ENCODE measurements around the gene MARCHF3.

DNA sequence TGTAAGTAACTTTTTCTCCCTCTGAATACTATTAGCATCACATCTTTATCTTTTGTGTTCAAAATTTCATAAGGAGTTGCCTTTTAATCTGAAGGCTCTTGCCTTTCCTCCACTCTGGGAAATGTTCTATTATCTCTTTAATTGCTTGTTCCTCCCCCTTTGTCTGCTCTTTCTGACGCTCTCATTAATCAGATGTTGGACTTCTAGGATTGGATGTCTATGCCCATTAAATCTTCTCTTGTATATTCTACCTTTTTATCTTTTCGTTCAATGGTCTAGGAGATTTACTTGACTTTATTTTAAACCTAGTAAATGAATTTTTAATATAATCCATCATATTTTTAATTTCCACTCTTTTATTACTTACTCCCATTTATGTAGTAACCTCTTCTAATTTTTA is 76.7 kb downstream of the MARCHF3 start:
- TF ChIP-seq ZNF302 (CRISPR knock-in tag; IDR thresholded peaks at IDR 0.05): no peak
- TF ChIP-seq SMC3 (IDR thresholded peaks at IDR 0.05): no peak
- TF ChIP-seq, protein P1, sequence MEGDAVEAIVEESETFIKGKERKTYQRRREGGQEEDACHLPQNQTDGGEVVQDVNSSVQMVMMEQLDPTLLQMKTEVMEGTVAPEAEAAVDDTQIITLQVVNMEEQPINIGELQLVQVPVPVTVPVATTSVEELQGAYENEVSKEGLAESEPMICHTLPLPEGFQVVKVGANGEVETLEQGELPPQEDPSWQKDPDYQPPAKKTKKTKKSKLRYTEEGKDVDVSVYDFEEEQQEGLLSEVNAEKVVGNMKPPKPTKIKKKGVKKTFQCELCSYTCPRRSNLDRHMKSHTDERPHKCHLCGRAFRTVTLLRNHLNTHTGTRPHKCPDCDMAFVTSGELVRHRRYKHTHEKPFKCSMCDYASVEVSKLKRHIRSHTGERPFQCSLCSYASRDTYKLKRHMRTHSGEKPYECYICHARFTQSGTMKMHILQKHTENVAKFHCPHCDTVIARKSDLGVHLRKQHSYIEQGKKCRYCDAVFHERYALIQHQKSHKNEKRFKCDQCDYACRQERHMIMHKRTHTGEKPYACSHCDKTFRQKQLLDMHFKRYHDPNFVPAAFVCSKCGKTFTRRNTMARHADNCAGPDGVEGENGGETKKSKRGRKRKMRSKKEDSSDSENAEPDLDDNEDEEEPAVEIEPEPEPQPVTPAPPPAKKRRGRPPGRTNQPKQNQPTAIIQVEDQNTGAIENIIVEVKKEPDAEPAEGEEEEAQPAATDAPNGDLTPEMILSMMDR (IDR thresholded peaks at IDR 0.05): no peak
- no peak for TF ChIP-seq CEBPB (IDR thresholded peaks at IDR 0.05)
- no peak for TF ChIP-seq ZFP36 (IDR thresholded peaks at IDR 0.05; ENCODE audit: borderline replicate concordance, partially characterized antibody)
- TF ChIP-seq, protein P2, sequence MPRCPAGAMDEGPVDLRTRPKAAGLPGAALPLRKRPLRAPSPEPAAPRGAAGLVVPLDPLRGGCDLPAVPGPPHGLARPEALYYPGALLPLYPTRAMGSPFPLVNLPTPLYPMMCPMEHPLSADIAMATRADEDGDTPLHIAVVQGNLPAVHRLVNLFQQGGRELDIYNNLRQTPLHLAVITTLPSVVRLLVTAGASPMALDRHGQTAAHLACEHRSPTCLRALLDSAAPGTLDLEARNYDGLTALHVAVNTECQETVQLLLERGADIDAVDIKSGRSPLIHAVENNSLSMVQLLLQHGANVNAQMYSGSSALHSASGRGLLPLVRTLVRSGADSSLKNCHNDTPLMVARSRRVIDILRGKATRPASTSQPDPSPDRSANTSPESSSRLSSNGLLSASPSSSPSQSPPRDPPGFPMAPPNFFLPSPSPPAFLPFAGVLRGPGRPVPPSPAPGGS (IDR thresholded peaks at IDR 0.05): no peak
- TF ChIP-seq POLR2A (IDR thresholded peaks at IDR 0.05; ENCODE audit: low read length): no peak
- no peak for TF ChIP-seq TP53 (CRISPR knock-in tag; IDR thresholded peaks at IDR 0.05)
- no peak for TF ChIP-seq BHLHE40 (IDR thresholded peaks at IDR 0.05; ENCODE audit: low read depth, low read length)
- TF ChIP-seq RARB (CRISPR knock-in tag; IDR thresholded peaks at IDR 0.05): no peak
- no peak for TF ChIP-seq RAD21 (conservative IDR thresholded peaks at IDR 0.05 in 1 of 2, IDR thresholded peaks at IDR 0.05 in 1 of 2)
- no peak for TF ChIP-seq RFX5 (IDR thresholded peaks at IDR 0.05)
- TF ChIP-seq, protein P3, sequence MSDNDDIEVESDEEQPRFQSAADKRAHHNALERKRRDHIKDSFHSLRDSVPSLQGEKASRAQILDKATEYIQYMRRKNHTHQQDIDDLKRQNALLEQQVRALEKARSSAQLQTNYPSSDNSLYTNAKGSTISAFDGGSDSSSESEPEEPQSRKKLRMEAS (IDR thresholded peaks at IDR 0.05): no peak

Measured in A549 (cell line).